H1 (cell line): ENCODE measurements around the gene CGB3.

Experiments used
- CTCF ChIP-seq, 3 experiments: IDR thresholded peaks; 1 replicate in 2 of 3; 2 replicates in 1 of 3; pipeline versions ENCODE4 v1.5.1 to v1.6.1; 2011; ENCODE audit warnings: low read length in 3 of 3, mild to moderate bottlenecking in 3 of 3, inconsistent platforms in 2 of 3, low read depth in 1 of 3, moderate library complexity in 1 of 3; ENCODE audit not compliant: insufficient read depth in 1 of 3; ENCODE audit errors: control extremely low read depth in 1 of 3
- USF2 ChIP-seq: IDR thresholded peaks from 2 replicates; pipeline ENCODE4 v1.6.1; 2011; ENCODE audit warnings: low read length, improper control_type of control experiment

GRCh38 chr19:49006905-49007304 is 17.2 kb downstream of the CGB3 start:
- TF ChIP-seq CTCF (IDR thresholded peaks at IDR 0.05; ENCODE audit: control extremely low read depth in 1 of 3, insufficient read depth in 1 of 3, low read depth in 1 of 3, low read length in 3 of 3) (no peak), USF2 (no peak)
